Ovary (tissue), 9 donors: ENCODE measurements around the gene MYOZ3. TPM values are rescaled to one million over a fixed set of nuclear protein-coding genes. Genes with fewer than 3 reads are reported as not detected.

ENCODE experiments used
- DNase-seq, 5 donors: peaks; one replicate each; pipeline ENCODE4 v3.0.0-alpha.2; 2019 to 2020
- H3K27ac ChIP-seq, 2 donors: fragments of 200-600 bp; one replicate each; pipeline versions ENCODE4 v1.5.1 to v1.8.0; 2019 to 2022
- H3K27me3 ChIP-seq: fragments of 200-600 bp; one replicate; pipeline ENCODE4 v1.8.0; 2022
- H3K36me3 ChIP-seq: fragments of 200-600 bp; sonication (generic); one replicate; pipeline ENCODE4 v1.5.1; 2019
- H3K4me1 ChIP-seq: one replicate; pipeline ENCODE4 v1.8.1; 2013; ENCODE audit warnings: mild to moderate bottlenecking, moderate library complexity; ENCODE audit not compliant: insufficient read depth
- H3K4me3 ChIP-seq: fragments of 200-600 bp; sonication (generic); one replicate; pipeline ENCODE4 v1.5.1; 2017
- H3K9me3 ChIP-seq, 2 donors: fragments of 200-600 bp in 1 of 2; sonication (generic) in 1 of 2; one replicate each; pipeline versions ENCODE4 v1.5.1 to v1.8.1; 2013 to 2019; ENCODE audit warnings: mild to moderate bottlenecking in 1 of 2, moderate library complexity in 1 of 2
- EP300 ChIP-seq: sonication (generic); formaldehyde crosslinking; IDR thresholded peaks from one replicate; pipeline ENCODE4 v1.6.1; 2017; ENCODE audit warnings: antibody characterized with exemption
- POLR2A ChIP-seq: fragments of 450-650 bp; IDR thresholded peaks from one replicate; pipeline ENCODE4 v1.6.1; 2017; ENCODE audit warnings: antibody characterized with exemption, mild to moderate bottlenecking, moderate library complexity
- WGBS, 3 donors: extraction: QIAGEN DNeasy Blood & Tissue Kit in 1 of 3; methylation state at CpG; one replicate each; pipeline versions ENCODE4 v1.1.5 to v1.1.7; 2013 to 2017; 5-methylcytosine and 5-hydroxymethylcytosine counted together
- intact Hi-C, 4 donors: fragments of 100-400 bp; cut with DNase I; formaldehyde crosslinking; loops; one replicate each; pipeline versions ENCODE4 v1.11.0 to v1.15.1; 2022 to 2023
- polyA plus RNA-seq, 2 donors: library from polyadenylated mRNA; stranded (reverse); fragments of 200-250 nt in 1 of 2; fragments of 350-450 nt in 1 of 2; fragmentation: Illumina TruSeq in 1 of 2; extraction: RNeasy Lipid Tissue Mini Kit (QIAGEN cat#74804) in 1 of 2; gene quantifications; one replicate each; pipeline ENCODE4 v1.2.3, GENCODE V29; 2013 to 2014
- total RNA-seq, 7 donors: library from RNA; depleted of rRNA in 2 of 7; stranded (reverse); fragments of >200 nt in 2 of 7; fragmentation: NEBNext Ultra II Directional in 3 of 7; extraction: Animal tissue kit (Norgen Biotek cat#: 25700) in 3 of 7; gene quantifications; one replicate each; pipeline versions ENCODE4 v1.1.0 to v1.2.4, GENCODE V29; 2016 to 2023
- TF ChIP-seq, protein P1 (sequence below), 3 donors: fragments of 450-650 bp in 2 of 3; fragments of 200-600 bp in 1 of 3; IDR thresholded peaks; one replicate each; pipeline versions ENCODE4 v1.5.1 to v1.8.0; 2016 to 2022; ENCODE audit warnings: antibody characterized with exemption in 3 of 3, mild to moderate bottlenecking in 1 of 3
- donor health status: DM: no; HTN: no; CAD: no; lungs with moderate emphysema.
- donor health status: DM: no; HTN: no; CAD: no.
- donor health status: Bipolar disorder and iron deficiency.
- donor health status: DM: yes; HTN: yes; CAD: no.
- donor health status: DM: no; HTN: no; CAD: no.
- donor health status: DM: yes; HTN: yes; CAD: no.

Gene MYOZ3
- total and polyA plus RNA-seq, 9 donors, result 0.36 to 2.7 (median 1.6) TPM

- peak overlapping the region; percentile 0 to 44 for H3K27ac ChIP-seq
- H3K4me3 ChIP-seq, result no peak overlapping the region
- WGBS, 3 donors, result 60 to 76% (median 69%) methylated on average over 37 to 38 of the region's 38 CpGs
- H3K36me3 ChIP-seq, result no peaks in the 10 kb centered on the region
- intact Hi-C loops, result loop anchor here in 3 of 4 donors (2.0 to 10.0 kb wide), 4 partner anchors 54 to 186 kb away; partner anchors contain the start of gene RBM22 (in 1 of the 3)
- TF ChIP-seq POLR2A (no peak), EP300 (no peak)
- TF ChIP-seq, protein P1, sequence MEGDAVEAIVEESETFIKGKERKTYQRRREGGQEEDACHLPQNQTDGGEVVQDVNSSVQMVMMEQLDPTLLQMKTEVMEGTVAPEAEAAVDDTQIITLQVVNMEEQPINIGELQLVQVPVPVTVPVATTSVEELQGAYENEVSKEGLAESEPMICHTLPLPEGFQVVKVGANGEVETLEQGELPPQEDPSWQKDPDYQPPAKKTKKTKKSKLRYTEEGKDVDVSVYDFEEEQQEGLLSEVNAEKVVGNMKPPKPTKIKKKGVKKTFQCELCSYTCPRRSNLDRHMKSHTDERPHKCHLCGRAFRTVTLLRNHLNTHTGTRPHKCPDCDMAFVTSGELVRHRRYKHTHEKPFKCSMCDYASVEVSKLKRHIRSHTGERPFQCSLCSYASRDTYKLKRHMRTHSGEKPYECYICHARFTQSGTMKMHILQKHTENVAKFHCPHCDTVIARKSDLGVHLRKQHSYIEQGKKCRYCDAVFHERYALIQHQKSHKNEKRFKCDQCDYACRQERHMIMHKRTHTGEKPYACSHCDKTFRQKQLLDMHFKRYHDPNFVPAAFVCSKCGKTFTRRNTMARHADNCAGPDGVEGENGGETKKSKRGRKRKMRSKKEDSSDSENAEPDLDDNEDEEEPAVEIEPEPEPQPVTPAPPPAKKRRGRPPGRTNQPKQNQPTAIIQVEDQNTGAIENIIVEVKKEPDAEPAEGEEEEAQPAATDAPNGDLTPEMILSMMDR (IDR thresholded peaks at IDR 0.05), result no peak
- peak in 1 of 5 donors; percentile 53 for DNase-seq
- H3K4me1 ChIP-seq, result peaks cover 25% of the 10 kb centered on the region
- no peaks in the 10 kb centered on the region for H3K9me3 ChIP-seq
- H3K27me3 ChIP-seq, result no peaks in the 10 kb centered on the region
These were observed 10.7 kb upstream of the MYOZ3 start for GRCh38 chr5:150650021-150651006.

GRCh38 chr5:150651382-150651781, 9.7 kb upstream of the MYOZ3 start:
- Histone ChIP-seq H3K27ac (no peak overlapping the region), H3K4me1 (peaks cover 22% of the 10 kb centered on the region), H3K27me3 (no peaks in the 10 kb centered on the region), H3K36me3 (no peaks in the 10 kb centered on the region), H3K4me3 (no peak overlapping the region), H3K9me3 (no peaks in the 10 kb centered on the region)
- intact Hi-C loops, result loop anchor here in 3 of 4 donors (2.0 to 10.0 kb wide), 4 partner anchors 53 to 187 kb away; partner anchors contain the start of gene RBM22 (in 1 of the 3)
- WGBS, 3 donors, result 84 to 89% (median 85%) methylated on average over 1 of the region's 1 CpG
- peak in 2 of 5 donors; percentile 15 to 18 for DNase-seq
- TF ChIP-seq POLR2A, result no peak
- TF ChIP-seq, protein P1 (IDR thresholded peaks at IDR 0.05), result no peak
- no peak for TF ChIP-seq EP300

DNA sequence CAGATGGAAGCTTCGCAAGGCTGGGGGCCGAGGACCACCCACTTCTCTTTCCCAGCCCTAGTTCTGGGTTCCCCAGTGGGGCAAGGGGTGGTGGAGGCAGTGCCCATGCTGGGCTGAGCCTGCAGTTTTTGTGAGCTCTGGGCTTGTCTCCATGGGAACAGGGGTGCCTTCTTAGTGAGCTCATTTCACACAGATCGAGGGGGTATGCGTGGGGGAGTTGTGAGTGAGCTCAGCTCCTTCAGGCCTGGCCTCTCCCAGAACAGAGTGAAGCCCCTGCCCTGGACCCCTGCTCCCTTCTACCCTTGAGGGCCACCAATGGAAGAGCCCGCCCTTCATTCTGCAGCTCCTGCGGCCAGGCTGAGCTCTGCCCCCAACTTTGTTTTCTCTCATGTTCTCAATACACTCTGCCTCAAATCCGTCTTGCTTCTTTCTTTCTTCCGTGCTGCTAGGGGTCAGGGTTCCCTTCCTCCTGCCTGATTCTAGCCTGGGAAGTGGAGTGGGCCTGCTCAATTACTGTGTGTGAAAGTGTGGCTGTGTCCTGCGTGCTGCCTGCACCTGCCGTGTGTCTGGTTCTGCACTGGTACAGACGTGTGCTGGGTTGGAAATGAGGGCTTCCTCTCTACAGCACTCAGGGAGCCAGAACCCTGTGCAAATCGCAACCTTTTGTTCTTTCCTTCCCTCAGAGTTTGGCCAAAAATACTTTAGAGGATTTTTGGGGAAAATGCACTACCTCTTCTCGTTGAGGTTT, 9.0 kb upstream of the MYOZ3 start:
- Histone ChIP-seq H3K4me3 (no peak overlapping the region), H3K27me3 (no peaks in the 10 kb centered on the region), H3K36me3 (no peaks in the 10 kb centered on the region), H3K9me3 (no peaks in the 10 kb centered on the region), H3K4me1 (peaks cover 24% of the 10 kb centered on the region), H3K27ac (no peak overlapping the region)
- DNase-seq, result peak in 2 of 5 donors; percentile 27 to 28
- TF ChIP-seq, protein P1 (IDR thresholded peaks at IDR 0.05), result no peak
- TF ChIP-seq EP300, result no peak
- TF ChIP-seq POLR2A, result no peak
- intact Hi-C loops, result loop anchor here in 3 of 4 donors (2.0 to 10.0 kb wide), 5 partner anchors 53 to 187 kb away; partner anchors contain the start of gene RBM22 (in 1 of the 3)
- WGBS, 3 donors, result 58 to 64% (median 60%) methylated on average over 13 of the region's 13 CpGs

- H3K4me1 ChIP-seq, result peaks cover 24% of the 10 kb centered on the region
- H3K27me3 ChIP-seq, result no peaks in the 10 kb centered on the region
- intact Hi-C loops, result loop anchor here in 3 of 4 donors (2.0 to 10.0 kb wide), 4 partner anchors 52 to 188 kb away; partner anchors contain the start of gene RBM22 (in 1 of the 3)
- no peak overlapping the region for H3K4me3 ChIP-seq
- WGBS, 3 donors, result 65 to 67% (median 67%) methylated on average over 5 of the region's 5 CpGs
- DNase-seq, result peak in 1 of 5 donors; percentile 32
- H3K27ac ChIP-seq, result peak overlapping the region in 1 of 2 donors; percentile 6
- H3K36me3 ChIP-seq, result no peaks in the 10 kb centered on the region
- TF ChIP-seq EP300, result no peak
- TF ChIP-seq, protein P1 (IDR thresholded peaks at IDR 0.05), result peak in 1 of 3 donors; percentile 10
- H3K9me3 ChIP-seq, result no peaks in the 10 kb centered on the region
These were observed 7.8 kb upstream of the MYOZ3 start for GRCh38 chr5:150653145-150653761.
